ENCODE results near the gene ZNF598. TPM values are rescaled to one million over a fixed set of nuclear protein-coding genes. Genes with fewer than 3 reads are reported as not detected.

The ZNF598 gene
- total RNA-seq, 3 donors from 2014 or later (not counting 1 experiment from before 2014, with no cell fraction given): 56.1 to 71.6 (median 58.2) TPM

DNA sequence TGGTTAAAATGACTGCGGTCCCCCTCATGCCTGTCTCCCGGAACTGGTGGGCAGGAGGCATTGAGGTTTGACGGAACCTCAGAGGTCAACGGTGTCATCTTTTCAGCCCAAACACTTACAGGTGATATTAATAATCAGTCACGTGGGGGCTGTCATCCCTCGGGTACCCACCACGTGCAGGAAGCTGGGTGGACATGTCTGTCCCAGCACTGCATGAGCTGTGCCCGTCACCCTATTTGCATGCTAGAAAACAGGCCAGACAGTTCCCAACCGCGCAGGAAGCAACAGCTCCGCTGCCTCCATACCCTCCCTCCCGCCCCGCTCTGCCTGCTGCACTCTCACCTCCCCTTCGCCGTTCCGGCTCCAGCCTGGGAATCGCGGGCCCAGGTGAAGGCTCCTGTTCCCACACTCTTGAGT, 18.5 kb downstream of the ZNF598 start:
- Histone ChIP-seq H3K4me3 (ENCODE audit: low read length) (peak overlapping the region; percentile 55), H3K27me3 (ENCODE audit: control insufficient read depth, insufficient read depth, low read length) (peaks cover 2% of the 10 kb centered on the region), H3K4me1 (ENCODE audit: control insufficient read depth, insufficient read depth, low read length) (peaks cover 33% of the 10 kb centered on the region), H3K9me3 (ENCODE audit: control insufficient read depth, insufficient read depth, low read length) (no peaks in the 10 kb centered on the region), H3K36me3 (ENCODE audit: control insufficient read depth, insufficient read depth, low read length) (peaks cover 4% of the 10 kb centered on the region), H3K27ac (ENCODE audit: low read length) (peak overlapping the region; percentile 72)
- peak overlapping the region; percentile 84 for H3K4me3 Mint-ChIP-seq
- under 1% methylated on average over 18 of the region's 18 CpGs for whole genome bisulfite sequencing (ENCODE audit: insufficient coverage)
- TF ChIP-seq CTCF (IDR thresholded peaks at IDR 0.05): no peak
- peaks cover 0 to 2% of the 10 kb centered on the region in 2 donors for H3K27me3 Mint-ChIP-seq (ENCODE audit: low read depth in 2 of 2)
- no peaks in the 10 kb centered on the region for H3K9me3 Mint-ChIP-seq
- intact Hi-C loops (cut with micrococcal nuclease): no loop called here
- peak; percentile 51 to 65 (median 52) for ATAC-seq
- peak; percentile 68 to 81 for DNase-seq
- H3K4me1 Mint-ChIP-seq: peaks cover 0 to 40% of the 10 kb centered on the region in 2 donors
- H3K36me3 Mint-ChIP-seq: no peaks in the 10 kb centered on the region
- peak overlapping the region; percentile 84 for H3K27ac Mint-ChIP-seq

DNA sequence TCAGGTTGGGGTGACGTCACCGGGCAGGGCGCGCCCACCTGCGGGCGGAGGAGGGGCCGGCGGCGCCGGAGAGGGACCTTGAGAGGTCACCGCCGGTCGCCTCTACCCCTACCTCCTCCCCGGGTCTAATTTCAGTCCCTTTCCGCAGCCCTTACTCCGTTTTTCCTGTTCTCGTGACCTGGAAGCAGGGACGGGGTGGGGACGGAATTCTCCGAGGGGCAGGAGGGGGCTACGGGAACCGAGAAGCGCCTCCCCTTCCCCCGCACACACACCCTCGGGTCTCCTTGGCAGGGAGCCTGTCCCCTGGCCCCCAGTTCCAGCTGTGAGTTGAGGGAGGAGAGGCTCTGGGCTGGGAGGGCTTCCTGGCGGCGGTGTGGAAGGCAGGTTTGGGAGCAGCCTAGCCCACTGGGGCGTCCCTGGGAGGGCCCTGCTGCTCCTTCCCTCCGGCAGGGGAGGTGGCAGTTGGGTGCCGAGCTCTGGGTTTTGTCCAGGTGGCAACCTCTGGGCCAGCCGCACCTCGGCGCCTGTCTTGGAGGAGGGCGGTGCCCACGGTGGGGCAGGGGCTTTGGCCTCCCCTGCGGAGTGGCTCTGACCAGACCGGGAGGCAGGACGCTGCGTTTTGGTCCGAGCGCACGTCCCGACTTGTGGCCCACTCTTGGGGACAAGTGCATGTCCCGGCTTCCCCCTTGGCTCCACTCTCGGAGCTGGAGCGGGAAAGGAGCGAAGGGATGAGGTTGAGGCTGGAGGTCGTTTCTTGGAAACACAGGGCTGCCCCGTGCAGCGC, 19.1 kb downstream of the ZNF598 start:
- no peaks in the 10 kb centered on the region for H3K9me3 Mint-ChIP-seq
- peaks cover 2% of the 10 kb centered on the region for H3K27me3 ChIP-seq (ENCODE audit: control insufficient read depth, insufficient read depth, low read length)
- H3K36me3 ChIP-seq (ENCODE audit: control insufficient read depth, insufficient read depth, low read length): peaks cover 10% of the 10 kb centered on the region
- peak overlapping the region; percentile 84 for H3K27ac Mint-ChIP-seq
- H3K4me1 ChIP-seq (ENCODE audit: control insufficient read depth, insufficient read depth, low read length): peaks cover 31% of the 10 kb centered on the region
- H3K27ac ChIP-seq (ENCODE audit: low read length): peak overlapping the region; percentile 72
- peak overlapping the region; percentile 84 for H3K4me3 Mint-ChIP-seq
- DNase-seq (peak; percentile 63 to 65), ATAC-seq (peak in 1 of 3 donors; percentile 8)
- WGBS (ENCODE audit: insufficient coverage): 2% methylated on average over 43 of the region's 50 CpGs
- intact Hi-C loops (cut with micrococcal nuclease): no loop called here
- TF ChIP-seq CTCF (IDR thresholded peaks at IDR 0.05): no peak
- peaks cover 0 to 36% of the 10 kb centered on the region in 2 donors for H3K4me1 Mint-ChIP-seq
- peak overlapping the region; percentile 55 for H3K4me3 ChIP-seq (ENCODE audit: low read length)
- H3K9me3 ChIP-seq (ENCODE audit: control insufficient read depth, insufficient read depth, low read length): no peaks in the 10 kb centered on the region
- peaks cover 0 to 2% of the 10 kb centered on the region in 2 donors for H3K27me3 Mint-ChIP-seq (ENCODE audit: low read depth in 2 of 2)
- no peaks in the 10 kb centered on the region for H3K36me3 Mint-ChIP-seq

GRCh38 chr16:1990101-1990350, 19.6 kb downstream of the ZNF598 start:
- peak overlapping the region in 1 of 2 donors; percentile 84 for H3K27ac Mint-ChIP-seq
- Histone ChIP-seq H3K4me1 (ENCODE audit: control insufficient read depth, insufficient read depth, low read length) (peaks cover 37% of the 10 kb centered on the region), H3K27ac (ENCODE audit: low read length) (no peak overlapping the region), H3K4me3 (ENCODE audit: low read length) (peak overlapping the region; percentile 55), H3K36me3 (ENCODE audit: control insufficient read depth, insufficient read depth, low read length) (peaks cover 10% of the 10 kb centered on the region), H3K27me3 (ENCODE audit: control insufficient read depth, insufficient read depth, low read length) (peaks cover 2% of the 10 kb centered on the region), H3K9me3 (ENCODE audit: control insufficient read depth, insufficient read depth, low read length) (no peaks in the 10 kb centered on the region)
- DNase-seq (no peak), ATAC-seq (no peak)
- H3K4me3 Mint-ChIP-seq: peak overlapping the region; percentile 35
- TF ChIP-seq CTCF (IDR thresholded peaks at IDR 0.05): no peak
- intact Hi-C loops (cut with micrococcal nuclease): no loop called here
- H3K9me3 Mint-ChIP-seq: no peaks in the 10 kb centered on the region
- WGBS (ENCODE audit: insufficient coverage): under 1% methylated on average over 16 of the region's 25 CpGs
- peaks cover 0 to 33% of the 10 kb centered on the region in 2 donors for H3K4me1 Mint-ChIP-seq
- H3K27me3 Mint-ChIP-seq (ENCODE audit: low read depth in 2 of 2): peaks cover 0 to 2% of the 10 kb centered on the region in 2 donors
- H3K36me3 Mint-ChIP-seq: no peaks in the 10 kb centered on the region

Measured in natural killer cell (primary cell).